Stimulated activated CD4-positive, alpha-beta T cell treated with anti-CD3 and anti-CD28 coated beads, TNF-alpha, amount 100 ng/mL, for 4 hours (primary cell): ENCODE results near the gene SUSD2.
"Not testable (repeated sequence)": the region's sequence is repeated elsewhere in the genome, so short reads cannot be mapped to it uniquely, and the experiment has no call there.

ENCODE experiments used
- DNase-seq, 3 experiments: peaks; one replicate each; pipeline ENCODE4 v3.0.0-alpha.2; 2020; ENCODE audit warnings: low read depth in 3 of 3

The SUSD2 gene

DNA sequence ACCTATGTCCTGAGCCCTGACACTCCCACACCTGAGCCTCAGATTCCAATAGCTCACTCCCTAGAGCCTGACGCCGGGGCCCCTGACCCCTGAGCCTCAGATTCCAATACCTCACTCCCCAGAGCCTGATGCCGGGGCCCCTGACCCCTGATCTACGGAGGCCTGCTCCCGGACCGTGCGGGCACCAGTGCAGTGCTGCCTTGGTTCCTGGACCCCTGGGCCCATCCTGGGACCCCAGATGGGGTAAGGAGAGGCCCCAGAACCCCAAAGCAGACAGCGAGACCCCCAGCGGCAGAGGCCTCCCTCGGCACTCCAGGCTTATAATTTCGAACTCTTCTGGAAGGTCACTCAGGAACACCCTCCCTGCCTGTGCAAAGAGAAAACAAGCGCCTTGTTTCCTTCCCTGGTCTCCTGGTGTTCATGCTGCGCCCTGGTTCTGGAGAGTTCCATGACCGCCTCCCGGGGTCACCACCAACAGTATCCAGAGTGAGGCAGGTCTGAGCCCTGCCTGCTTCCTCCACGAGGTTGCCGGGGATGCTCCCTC, 7.5 kb downstream of the SUSD2 start:
- no peak for DNase-seq

DNA sequence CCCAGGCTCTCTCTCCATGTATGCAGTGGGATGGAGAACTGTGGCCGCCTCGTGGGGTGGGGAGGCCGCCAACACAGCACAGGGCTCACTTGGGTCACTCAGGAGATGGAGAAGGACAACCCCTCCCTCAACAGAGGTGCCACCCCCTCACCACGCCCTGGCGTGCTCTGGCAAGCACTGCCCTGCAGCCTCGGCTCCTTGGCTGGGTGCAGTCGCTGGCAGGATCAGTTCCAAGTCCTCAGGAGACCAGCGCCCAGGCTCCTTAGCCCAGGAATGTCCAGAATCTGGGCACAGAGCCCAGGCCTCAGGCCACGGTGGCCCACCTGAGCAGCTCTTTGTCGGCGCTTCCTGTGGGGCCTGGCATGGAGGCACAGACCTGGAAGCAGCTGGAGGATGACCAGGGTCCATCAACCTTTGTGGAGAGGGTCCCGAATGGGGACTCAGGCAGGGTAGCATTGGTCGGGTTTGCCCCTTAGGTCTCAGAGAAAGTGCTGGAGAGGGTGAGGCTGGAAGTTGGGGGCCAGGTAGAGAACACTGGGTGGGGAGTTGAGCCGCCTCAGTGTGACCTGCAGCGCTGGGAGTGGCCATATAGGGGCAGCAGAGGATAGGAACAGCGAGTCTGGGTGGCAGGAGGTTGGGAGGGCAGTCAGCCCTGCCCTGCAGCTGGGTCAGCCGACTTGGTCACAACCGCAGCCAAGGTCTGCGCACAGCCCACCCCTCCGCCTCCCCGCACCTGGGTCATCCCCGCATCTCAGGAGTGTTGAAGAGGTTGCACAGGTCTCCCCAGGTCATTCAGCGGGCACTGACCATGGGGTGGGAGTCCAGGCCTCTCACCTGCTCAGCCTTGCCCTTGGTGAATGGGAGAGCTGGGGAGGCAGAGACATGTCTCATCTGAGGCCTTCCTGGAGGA, 8.2 kb downstream of the SUSD2 start:
- DNase-seq = no peak

DNA sequence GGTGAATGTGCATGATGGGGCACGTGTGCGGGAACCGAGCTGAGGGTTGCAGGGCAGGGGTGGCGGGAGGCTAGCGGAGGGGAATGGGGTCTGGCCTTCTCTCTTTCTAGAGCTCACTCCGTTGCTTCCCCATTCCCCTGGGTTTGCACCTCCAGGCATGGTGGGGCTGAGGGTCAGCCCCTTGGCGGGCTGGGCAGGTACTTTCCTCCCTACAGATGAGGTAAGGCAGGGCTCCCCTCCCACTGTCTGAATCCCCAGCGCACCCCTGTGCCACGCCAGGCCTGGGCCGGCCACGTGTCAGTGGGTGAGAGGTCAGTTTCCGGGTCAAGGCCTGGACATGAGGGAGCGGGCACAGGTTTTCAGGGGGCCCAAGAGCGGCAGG, 8.9 kb downstream of the SUSD2 start:
- DNase-seq = no peak

DNA sequence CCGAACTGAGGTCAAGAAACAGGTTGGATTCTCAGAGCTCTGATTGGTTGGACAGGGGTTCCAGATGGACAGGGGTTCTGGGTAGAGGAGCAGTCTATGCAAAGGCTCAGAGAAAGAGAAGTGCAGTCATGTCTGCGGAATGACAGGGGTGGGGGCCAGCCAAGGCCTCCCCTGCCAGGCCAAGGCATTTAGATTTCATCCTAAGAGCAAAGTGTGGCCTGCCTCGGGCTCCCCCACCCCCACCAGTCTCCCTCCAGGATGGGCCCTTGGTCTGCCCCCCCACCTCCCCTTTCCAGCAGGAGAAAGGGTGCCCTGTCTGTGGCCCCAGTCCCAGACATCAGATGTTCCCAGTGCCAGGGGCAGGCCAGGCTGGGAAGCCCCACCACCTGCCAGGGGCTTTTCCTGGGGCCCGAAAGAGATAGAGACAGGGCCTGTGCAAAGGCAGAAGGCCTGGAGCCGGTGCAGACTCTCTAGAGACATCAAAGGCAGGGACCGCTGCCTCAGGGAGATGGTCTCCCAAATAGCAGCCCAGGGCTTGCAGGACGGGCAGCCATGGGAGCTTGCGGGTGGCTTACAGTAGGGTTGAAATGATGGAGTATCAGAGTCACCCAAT, 9.4 kb downstream of the SUSD2 start:
- no peak for DNase-seq

DNA sequence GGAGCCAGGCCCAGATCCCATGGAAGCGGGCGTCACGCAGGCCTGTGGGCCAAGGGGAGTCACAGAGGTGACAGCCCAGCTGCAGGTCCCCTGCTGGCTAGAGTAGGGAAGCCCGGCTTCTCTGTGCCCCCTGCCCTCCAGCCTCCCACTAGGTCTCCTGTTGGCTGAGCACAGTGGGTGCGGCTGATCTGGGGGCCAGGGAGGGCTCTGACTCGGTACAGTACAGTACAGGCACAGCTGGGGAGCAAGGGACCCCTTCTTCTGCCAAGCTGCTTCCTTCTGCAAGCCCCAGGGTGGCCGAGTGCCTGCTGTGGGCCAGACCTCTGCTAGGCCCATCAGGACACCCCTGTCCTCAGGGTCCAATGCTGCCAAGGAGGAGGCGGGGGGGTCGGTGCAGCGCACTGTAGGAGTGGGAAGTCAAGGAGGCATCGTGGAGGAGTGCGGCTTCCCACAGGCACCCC, 10.1 kb downstream of the SUSD2 start:
- DNase-seq = no peak

DNA sequence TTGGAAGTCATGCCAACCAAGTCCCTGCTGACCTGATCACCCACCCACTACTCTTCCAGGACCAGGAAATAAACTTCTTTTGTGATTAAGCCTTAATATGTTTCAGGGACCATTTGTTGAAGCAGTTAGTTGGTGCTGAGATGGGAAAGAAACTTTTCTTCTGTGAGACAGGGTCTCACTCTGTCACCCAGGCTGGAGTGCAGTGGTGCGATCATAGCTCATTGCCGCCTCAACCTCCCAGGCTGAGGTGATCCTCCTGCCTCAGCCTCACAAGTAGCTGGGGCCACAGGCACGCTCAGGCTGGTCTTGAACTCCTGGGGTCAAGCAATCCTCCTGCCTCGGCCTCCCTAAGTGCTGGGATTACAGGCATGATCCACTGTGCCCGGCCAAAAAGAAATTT, 10.6 kb downstream of the SUSD2 start:
- DNase-seq = no peak

GRCh38 chr22:24198682-24199052, 17.4 kb downstream of the SUSD2 start:
- no peak for DNase-seq

DNA sequence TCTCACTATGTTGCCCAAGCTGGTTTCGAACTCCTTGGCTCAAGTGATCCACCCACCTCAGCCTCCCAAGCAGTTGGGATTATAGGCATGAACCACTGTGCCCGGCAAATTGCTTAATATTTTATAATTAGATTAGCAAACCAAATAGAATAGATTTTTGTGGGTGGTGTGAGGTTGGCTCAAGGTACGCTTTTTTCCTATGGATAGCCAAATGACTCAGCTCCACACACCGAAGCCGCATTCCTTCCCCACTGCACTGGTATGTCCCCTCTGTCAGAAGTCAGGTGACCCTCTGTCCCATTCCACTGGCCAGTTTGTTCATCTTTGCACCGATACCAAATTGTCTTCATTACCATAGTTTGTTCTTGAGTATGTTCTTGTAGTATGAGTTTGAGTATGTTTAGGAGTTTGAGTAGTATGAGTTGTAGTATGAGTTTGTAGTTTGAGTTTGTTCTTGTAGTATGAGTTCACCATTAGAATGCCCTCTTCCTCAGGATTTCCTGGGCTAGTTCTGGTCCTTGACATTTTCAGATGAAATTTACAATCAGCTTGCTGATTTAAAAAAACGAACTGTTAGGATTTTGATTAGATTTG, 19.4 kb downstream of the SUSD2 start:
- no peak for DNase-seq

- DNase-seq = no peak
Observed at GRCh38 chr22:24201681-24202614, 20.7 kb downstream of the SUSD2 start.

DNA sequence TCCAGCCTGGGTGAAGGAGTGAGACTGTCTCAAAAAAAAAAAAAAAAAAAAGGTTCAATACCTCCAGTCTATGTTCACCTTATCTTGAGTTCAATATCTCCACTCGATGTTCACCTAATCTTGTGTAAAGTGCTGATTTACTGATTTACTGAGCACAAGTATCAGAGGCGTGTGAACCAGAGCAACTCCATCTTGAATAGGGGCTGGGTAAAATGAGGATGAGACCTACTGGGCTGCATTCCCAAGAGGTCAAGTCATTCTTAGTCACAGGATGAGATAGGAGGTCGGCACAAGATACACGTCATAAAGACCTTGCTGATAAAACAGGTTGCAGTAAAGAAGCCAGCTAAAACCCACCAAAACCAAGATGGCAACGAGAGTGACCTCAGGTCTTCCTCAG, 22.6 kb downstream of the SUSD2 start:
- not testable (repeated sequence) for DNase-seq

GRCh38 chr22:24205438-24206195, 24.3 kb downstream of the SUSD2 start:
- no peak for DNase-seq

- DNase-seq = not testable (repeated sequence)
Observed at GRCh38 chr22:24206460-24207263, 25.4 kb downstream of the SUSD2 start.

DNA sequence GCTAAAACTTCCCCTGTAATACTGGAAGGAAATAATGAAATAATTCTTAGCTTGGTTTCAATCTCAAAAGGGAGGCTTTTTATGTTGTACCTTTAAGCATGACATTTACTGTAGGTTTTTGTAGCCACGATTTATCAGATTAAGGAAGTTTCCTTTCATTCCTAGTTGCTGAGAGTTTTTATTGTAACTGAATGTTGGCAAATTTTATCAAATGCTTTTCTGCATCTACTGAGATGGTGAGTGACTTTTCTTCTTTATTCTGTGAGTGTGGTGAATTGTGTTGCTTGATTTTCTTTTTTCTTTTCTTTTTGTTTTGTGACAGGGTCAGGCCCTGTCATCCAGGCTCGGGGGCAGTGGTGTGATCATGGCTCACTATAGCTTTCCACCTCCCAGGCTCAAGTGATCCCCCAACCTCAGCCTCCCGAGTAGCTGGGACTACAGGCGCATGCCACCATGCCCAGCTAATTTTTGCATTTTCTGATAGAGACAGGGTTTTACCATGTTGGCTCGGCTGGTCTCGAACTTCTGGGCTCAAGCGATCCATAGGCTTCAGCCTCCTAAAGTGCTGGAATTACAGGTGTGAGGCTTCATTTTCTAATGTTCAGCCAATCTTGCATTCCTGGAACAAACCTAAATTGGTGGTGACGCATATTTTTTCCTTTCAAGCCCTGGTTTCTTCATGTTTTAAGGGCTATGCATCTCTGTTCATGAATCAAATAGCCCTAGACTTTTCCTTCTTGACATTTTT, 26.2 kb downstream of the SUSD2 start:
- DNase-seq = no peak

- DNase-seq = no peak
Observed at GRCh38 chr22:24208012-24208749, 26.9 kb downstream of the SUSD2 start.

DNA sequence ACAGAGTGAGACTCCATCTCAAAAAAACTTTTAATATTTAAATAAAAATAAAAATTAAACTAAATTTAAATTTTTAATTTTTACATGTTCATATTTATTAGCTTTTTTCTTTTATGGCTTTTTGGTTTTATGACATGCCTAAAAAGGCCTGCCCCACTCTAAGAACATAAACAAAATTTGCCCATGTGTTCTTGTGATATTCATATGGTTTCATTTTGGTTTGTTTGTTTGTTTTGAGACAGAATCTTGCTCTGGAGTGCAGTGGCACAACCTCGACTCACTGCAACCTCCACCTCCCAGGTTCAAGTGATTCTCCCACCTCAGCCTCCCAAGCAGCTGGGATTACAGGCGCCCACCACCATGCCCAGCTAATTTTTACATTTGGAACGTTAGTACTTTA, 27.7 kb downstream of the SUSD2 start:
- DNase-seq = no peak

- no peak for DNase-seq
Observed at GRCh38 chr22:24209687-24210086, 28.4 kb downstream of the SUSD2 start.

GRCh38 chr22:24210409-24210808, 29.1 kb downstream of the SUSD2 start:
- not testable (repeated sequence) for DNase-seq

GRCh38 chr22:24211716-24212115, 30.4 kb downstream of the SUSD2 start:
- DNase-seq = not testable (repeated sequence)
